Tibial nerve (tissue), 4 donors: ENCODE results near the gene GNL3.

ENCODE experiments used
- EP300 ChIP-seq, 2 donors: sonication (generic); formaldehyde crosslinking; IDR thresholded peaks; one replicate each; pipeline ENCODE4 v1.6.1; 2017; ENCODE audit warnings: antibody characterized with exemption in 2 of 2, mild to moderate bottlenecking in 1 of 2
- TF ChIP-seq, protein P1 (sequence below), 5 experiments: fragments of 200-600 bp in 3 of 5; fragments of 450-650 bp in 2 of 5; sonication (generic) in 3 of 5; IDR thresholded peaks; one replicate each; pipeline ENCODE4 v1.5.1; 2016 to 2019; ENCODE audit warnings: antibody characterized with exemption in 5 of 5, mild to moderate bottlenecking in 3 of 5, moderate library complexity in 2 of 5

DNA sequence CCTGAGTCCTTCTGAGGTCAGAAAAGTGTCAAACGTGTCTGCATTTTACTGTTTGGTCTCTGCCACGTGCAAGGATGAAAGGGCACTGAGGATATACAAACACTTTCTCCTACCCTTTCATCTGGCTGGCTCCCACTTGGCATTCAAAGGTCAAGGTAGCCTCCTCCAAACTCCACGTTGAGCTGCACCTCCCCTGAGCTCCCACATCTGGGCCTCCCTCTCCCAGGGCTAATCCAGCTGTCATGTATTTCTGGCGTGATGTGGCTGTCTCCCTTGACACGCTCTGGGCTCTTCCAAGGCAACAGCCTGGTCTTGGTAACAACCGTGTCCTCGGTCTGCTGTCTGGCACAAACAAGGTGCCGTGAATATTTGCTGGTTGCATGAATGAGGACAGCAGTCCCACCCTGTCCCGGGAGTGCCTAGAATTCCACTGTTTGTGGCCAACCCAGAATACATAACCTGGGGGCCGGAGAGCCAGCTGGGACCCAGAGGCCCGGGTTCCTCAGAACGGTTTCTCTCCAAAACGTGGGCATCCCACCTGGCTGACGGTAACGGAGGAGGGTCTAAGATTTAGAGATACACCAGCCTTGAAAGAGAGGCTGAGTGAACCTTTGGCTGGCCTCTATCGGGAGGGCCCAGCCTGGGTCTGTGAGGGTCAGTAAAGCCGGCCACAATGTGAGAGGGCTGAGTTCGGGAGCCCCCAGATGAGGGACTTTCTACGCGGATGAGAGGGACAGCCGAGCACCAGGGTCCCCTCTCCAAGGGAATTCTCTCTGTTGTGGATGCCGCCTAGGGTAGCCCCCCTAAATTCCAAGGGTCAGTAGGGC, 19.0 kb downstream of the GNL3 start:
- TF ChIP-seq, protein P1, sequence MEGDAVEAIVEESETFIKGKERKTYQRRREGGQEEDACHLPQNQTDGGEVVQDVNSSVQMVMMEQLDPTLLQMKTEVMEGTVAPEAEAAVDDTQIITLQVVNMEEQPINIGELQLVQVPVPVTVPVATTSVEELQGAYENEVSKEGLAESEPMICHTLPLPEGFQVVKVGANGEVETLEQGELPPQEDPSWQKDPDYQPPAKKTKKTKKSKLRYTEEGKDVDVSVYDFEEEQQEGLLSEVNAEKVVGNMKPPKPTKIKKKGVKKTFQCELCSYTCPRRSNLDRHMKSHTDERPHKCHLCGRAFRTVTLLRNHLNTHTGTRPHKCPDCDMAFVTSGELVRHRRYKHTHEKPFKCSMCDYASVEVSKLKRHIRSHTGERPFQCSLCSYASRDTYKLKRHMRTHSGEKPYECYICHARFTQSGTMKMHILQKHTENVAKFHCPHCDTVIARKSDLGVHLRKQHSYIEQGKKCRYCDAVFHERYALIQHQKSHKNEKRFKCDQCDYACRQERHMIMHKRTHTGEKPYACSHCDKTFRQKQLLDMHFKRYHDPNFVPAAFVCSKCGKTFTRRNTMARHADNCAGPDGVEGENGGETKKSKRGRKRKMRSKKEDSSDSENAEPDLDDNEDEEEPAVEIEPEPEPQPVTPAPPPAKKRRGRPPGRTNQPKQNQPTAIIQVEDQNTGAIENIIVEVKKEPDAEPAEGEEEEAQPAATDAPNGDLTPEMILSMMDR (IDR thresholded peaks at IDR 0.05) = no peak
- TF ChIP-seq EP300 (IDR thresholded peaks at IDR 0.05) = no peak
